Ascending aorta (tissue), 2 donors: Measurements from ENCODE around the gene SNAP29. TPM values are rescaled to one million over a fixed set of nuclear protein-coding genes. Genes with fewer than 3 reads are reported as not detected.
"Not testable (repeated sequence)": the region's sequence is repeated elsewhere in the genome, so short reads cannot be mapped to it uniquely, and the experiment has no call there.

Experiments used
- DNase-seq, 2 donors: peaks; one replicate each; pipeline ENCODE4 v3.0.0-alpha.2; 2019; ENCODE audit warnings: low spot score in 2 of 2
- H3K27ac ChIP-seq, 2 donors: fragments of 200-600 bp; sonication (generic); one replicate each; pipeline ENCODE4 v1.5.1; 2016 to 2017; ENCODE audit warnings: mild to moderate bottlenecking in 1 of 2
- H3K27me3 ChIP-seq: fragments of 200-600 bp; sonication (generic); one replicate; pipeline ENCODE4 v1.5.1; 2017
- H3K36me3 ChIP-seq, 2 donors: fragments of 200-600 bp; sonication (generic); one replicate each; pipeline ENCODE4 v1.5.1; 2016
- H3K4me1 ChIP-seq, 2 donors: fragments of 200-600 bp; sonication (generic); one replicate each; pipeline ENCODE4 v1.5.1; 2016 to 2017; ENCODE audit warnings: mild to moderate bottlenecking in 1 of 2
- H3K4me3 ChIP-seq, 2 donors: fragments of 200-600 bp; sonication (generic); one replicate each; pipeline ENCODE4 v1.5.1; 2016 to 2017; ENCODE audit warnings: mild to moderate bottlenecking in 1 of 2
- H3K9me3 ChIP-seq, 2 donors: fragments of 200-600 bp; sonication (generic); one replicate each; pipeline ENCODE4 v1.5.1; 2016
- intact Hi-C: fragments of 100-400 bp; cut with DNase I; formaldehyde crosslinking; loops from one replicate; pipeline ENCODE4 v1.15.1; 2023
- total RNA-seq: library from RNA; depleted of rRNA; stranded (reverse); fragments of >200 nt; gene quantifications from one replicate; pipeline ENCODE4 v1.1.0, GENCODE V29; 2016
- TF ChIP-seq, protein P1 (sequence below), 3 experiments: fragments of 200-600 bp in 2 of 3; fragments of 450-650 bp in 1 of 3; sonication (generic) in 2 of 3; IDR thresholded peaks; one replicate each; pipeline ENCODE4 v1.5.1; 2016 to 2019; ENCODE audit warnings: antibody characterized with exemption in 3 of 3, mild to moderate bottlenecking in 1 of 3, moderate library complexity in 1 of 3

The SNAP29 gene
- total RNA-seq, 1 donor from 2014 or later = 24.6 TPM

DNA sequence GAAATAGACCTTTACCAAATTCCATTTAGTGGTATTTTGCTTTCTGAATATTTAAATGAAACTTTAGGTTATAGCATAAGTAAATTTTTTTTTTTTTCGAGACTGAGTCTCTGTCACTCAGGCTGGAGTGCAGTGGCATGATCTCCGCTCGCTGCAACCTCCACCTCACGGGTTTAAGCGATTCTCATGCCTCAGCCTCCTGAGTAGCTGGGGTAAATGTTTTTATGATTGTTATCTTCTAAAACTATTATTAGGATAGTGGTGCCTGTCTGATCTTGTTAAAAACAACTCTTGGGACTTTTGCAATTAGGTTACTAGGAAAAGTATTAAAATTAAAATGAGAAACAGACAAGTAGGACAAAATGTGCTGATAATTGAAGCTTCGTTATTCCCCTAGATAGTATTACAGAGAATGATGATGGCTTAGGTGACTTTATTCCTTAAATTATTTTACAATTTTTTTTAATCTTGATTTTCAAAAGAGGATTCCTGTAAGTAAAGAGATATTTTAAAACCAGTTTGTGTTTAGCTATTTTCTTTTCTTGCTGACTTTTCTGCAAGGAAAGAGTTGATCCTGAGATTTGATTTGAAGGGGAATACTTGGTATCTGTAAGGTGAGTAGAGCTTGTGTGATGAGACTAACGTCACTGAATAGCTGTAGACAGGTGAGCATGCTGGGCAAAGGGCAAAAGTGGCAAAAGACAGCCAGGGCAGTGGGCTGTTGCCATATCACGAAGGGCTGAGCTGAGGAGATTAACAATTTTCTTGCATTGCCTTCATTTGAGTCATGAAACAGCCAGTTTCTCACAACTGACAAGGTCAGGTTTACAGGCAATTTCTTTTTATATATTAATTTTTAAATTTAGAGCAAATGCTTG, 79.2 kb downstream of the SNAP29 start:
- H3K27me3 ChIP-seq = no peaks in the 10 kb centered on the region
- H3K4me3 ChIP-seq = no peak overlapping the region
- intact Hi-C loops = no loop called here
- H3K9me3 ChIP-seq = no peaks in the 10 kb centered on the region
- H3K4me1 ChIP-seq = peaks cover 5 to 18% of the 10 kb centered on the region in 2 donors
- no peak for DNase-seq
- H3K27ac ChIP-seq = no peak overlapping the region
- peaks cover 18 to 35% of the 10 kb centered on the region in 2 donors for H3K36me3 ChIP-seq
- TF ChIP-seq, protein P1, sequence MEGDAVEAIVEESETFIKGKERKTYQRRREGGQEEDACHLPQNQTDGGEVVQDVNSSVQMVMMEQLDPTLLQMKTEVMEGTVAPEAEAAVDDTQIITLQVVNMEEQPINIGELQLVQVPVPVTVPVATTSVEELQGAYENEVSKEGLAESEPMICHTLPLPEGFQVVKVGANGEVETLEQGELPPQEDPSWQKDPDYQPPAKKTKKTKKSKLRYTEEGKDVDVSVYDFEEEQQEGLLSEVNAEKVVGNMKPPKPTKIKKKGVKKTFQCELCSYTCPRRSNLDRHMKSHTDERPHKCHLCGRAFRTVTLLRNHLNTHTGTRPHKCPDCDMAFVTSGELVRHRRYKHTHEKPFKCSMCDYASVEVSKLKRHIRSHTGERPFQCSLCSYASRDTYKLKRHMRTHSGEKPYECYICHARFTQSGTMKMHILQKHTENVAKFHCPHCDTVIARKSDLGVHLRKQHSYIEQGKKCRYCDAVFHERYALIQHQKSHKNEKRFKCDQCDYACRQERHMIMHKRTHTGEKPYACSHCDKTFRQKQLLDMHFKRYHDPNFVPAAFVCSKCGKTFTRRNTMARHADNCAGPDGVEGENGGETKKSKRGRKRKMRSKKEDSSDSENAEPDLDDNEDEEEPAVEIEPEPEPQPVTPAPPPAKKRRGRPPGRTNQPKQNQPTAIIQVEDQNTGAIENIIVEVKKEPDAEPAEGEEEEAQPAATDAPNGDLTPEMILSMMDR (IDR thresholded peaks at IDR 0.05) = no peak

DNA sequence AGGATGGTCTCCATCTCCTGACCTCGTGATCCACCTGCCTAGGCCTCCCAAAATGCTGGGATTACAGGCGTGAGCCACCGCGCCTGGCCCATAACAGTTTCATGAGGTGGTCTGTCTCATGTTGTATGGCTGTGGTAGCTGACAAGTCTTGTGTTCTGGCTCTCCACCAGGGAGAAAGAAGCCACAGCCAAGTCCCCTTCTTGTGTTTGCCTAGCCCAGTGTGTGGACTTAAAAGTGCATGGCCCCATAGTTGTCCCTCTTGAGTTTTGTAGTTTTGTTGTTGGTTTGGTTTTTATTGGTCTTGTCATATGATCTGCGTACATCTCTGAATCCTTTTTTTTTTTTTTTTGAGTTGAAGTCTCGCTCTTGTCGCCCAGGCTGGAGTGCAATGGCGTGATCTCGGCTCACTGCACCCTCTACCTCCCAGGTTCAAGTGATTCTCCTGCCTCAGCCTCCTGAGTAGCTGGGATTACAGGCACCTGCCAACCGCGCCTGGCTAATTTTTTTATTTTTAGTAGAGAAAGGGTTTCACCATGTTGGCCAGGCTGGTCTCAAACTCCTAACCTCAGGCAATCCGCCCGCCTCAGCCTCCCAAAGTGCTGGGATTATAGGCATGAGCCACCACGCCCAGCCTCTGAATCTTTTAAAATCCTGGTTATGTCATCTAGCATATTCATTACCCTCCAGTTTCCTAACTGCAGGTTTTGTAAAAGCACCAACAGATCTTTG, 80.8 kb downstream of the SNAP29 start:
- DNase-seq, H3K4me3 ChIP-seq: not testable (repeated sequence)

DNA sequence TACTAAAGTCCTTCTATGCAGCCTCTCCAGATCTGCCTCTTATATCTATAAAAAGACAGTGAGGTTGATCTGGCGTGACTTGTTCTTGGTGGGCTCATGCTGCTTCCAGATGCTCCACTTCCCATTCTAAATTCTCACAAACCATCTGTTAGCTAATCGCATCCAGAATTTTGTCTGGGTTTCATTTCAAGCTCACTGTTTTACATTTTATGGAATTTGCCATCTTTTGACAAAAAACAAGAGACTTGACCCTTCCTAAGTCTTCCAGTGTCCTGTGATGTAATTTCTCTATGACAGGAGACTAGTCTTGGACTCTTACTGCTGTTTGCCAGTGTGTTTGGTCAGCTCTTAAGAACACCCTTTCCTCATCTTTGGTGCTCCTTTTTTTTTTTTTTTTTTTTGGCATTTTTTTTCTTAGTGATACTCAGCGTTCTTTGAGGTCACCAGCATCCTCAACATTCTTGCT, 81.4 kb downstream of the SNAP29 start:
- intact Hi-C loops = no loop called here
- TF ChIP-seq, protein P1 (IDR thresholded peaks at IDR 0.05) = no peak
- Histone ChIP-seq H3K36me3 (peaks cover 12 to 21% of the 10 kb centered on the region in 2 donors), H3K4me1 (peaks cover 5 to 25% of the 10 kb centered on the region in 2 donors), H3K27me3 (no peaks in the 10 kb centered on the region), H3K4me3 (no peak overlapping the region), H3K9me3 (no peaks in the 10 kb centered on the region), H3K27ac (no peak overlapping the region)
- DNase-seq = no peak

More for the DNA sequence above, 80.8 kb downstream of the SNAP29 start:
- peaks cover 5 to 24% of the 10 kb centered on the region in 2 donors for H3K4me1 ChIP-seq
- H3K36me3 ChIP-seq = peaks cover 12 to 27% of the 10 kb centered on the region in 2 donors
- H3K27me3 ChIP-seq, H3K9me3 ChIP-seq, intact Hi-C loops, H3K27ac ChIP-seq: not testable (repeated sequence)

Other genes with a start within 250 kb of the SNAP29 start
- gene SERPIND1, start 84.9 kb upstream of the SNAP29 start, total RNA-seq = not detected
- 150 TPM for gene PI4KA, start 196 bp upstream of the SNAP29 start, total RNA-seq
- 21.2 TPM for gene CRKL, start 58.4 kb downstream of the SNAP29 start, total RNA-seq
- not detected for gene AIFM3, start 108.2 kb downstream of the SNAP29 start, total RNA-seq
- gene LZTR1, start 123.3 kb downstream of the SNAP29 start, total RNA-seq = 72.8 TPM
- 37.9 TPM for gene THAP7, start 143.1 kb downstream of the SNAP29 start, total RNA-seq
- gene P2RX6, start 156.2 kb downstream of the SNAP29 start, total RNA-seq = not detected
- gene SLC7A4, start 173.6 kb downstream of the SNAP29 start, total RNA-seq = 20.4 TPM
- 2.6 TPM for gene LRRC74B, start 186.9 kb downstream of the SNAP29 start, total RNA-seq